ENCODE measurements around the gene MT1M.
"Not testable (repeated sequence)": the region's sequence is repeated elsewhere in the genome, so short reads cannot be mapped to it uniquely, and the experiment has no call there.

MT1M gene

DNA sequence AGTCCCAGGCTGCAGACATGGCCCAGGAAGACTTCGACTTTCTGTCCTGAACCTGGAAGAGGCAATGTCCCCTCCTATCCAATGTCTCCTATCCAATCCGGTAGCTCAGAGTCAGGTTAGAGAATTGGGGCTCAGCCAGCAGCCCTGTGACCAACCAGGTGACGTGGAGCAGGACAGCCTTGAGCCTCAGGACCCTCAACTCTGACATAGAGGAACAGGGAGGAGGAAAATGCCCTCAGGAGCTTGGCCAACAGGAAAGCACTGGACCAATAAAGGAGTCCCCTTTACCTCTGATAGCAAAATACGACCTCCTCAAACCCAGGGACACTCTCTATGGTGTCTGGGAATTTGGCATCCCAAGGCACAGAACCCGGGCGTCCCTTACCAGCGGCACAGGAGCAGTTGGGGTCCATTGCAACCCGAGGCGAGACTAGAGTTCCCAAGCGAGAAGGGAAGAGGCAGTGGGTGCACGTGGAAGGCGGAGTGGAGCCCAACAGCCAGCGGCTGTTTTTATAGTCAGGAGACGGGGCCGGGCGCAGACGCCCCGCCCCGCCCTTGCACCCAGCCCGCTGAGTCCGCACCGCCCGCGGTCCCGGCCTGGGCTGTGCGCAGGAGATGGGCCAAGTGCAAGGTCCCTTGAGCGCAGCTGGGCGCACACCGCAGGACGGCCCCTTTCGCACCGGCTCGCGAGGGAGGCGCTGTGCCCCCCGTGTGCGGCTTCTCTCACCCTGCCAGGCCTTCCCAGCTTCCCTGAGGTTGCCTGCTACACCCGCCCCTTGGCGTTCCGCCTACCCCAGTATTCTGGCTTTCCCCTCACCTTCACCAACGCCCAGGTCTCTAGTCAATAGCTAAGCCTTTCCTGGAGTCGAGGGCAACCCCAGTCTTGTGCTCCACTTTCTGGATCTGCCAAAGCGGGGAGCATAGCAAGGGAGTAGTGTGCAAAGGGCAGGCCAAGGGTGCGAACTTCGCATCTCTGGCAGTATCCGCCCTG, 35.4 kb downstream of the MT1M start, which contains the start of gene MT1G:
MT1G (minus strand) TSS at position 485 of the 991 bp plus-strand sequence; CDS start at position 413, 72 bp downstream.
- H3K4me3 ChIP-seq (ENCODE audit: low read depth, low read length) = no peak within 1 kb of the TSS
- TF ChIP-seq, protein P1, sequence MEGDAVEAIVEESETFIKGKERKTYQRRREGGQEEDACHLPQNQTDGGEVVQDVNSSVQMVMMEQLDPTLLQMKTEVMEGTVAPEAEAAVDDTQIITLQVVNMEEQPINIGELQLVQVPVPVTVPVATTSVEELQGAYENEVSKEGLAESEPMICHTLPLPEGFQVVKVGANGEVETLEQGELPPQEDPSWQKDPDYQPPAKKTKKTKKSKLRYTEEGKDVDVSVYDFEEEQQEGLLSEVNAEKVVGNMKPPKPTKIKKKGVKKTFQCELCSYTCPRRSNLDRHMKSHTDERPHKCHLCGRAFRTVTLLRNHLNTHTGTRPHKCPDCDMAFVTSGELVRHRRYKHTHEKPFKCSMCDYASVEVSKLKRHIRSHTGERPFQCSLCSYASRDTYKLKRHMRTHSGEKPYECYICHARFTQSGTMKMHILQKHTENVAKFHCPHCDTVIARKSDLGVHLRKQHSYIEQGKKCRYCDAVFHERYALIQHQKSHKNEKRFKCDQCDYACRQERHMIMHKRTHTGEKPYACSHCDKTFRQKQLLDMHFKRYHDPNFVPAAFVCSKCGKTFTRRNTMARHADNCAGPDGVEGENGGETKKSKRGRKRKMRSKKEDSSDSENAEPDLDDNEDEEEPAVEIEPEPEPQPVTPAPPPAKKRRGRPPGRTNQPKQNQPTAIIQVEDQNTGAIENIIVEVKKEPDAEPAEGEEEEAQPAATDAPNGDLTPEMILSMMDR (IDR thresholded peaks at IDR 0.05; ENCODE audit: borderline replicate concordance, insufficient read depth, low read depth, low read length) = no peak

DNA sequence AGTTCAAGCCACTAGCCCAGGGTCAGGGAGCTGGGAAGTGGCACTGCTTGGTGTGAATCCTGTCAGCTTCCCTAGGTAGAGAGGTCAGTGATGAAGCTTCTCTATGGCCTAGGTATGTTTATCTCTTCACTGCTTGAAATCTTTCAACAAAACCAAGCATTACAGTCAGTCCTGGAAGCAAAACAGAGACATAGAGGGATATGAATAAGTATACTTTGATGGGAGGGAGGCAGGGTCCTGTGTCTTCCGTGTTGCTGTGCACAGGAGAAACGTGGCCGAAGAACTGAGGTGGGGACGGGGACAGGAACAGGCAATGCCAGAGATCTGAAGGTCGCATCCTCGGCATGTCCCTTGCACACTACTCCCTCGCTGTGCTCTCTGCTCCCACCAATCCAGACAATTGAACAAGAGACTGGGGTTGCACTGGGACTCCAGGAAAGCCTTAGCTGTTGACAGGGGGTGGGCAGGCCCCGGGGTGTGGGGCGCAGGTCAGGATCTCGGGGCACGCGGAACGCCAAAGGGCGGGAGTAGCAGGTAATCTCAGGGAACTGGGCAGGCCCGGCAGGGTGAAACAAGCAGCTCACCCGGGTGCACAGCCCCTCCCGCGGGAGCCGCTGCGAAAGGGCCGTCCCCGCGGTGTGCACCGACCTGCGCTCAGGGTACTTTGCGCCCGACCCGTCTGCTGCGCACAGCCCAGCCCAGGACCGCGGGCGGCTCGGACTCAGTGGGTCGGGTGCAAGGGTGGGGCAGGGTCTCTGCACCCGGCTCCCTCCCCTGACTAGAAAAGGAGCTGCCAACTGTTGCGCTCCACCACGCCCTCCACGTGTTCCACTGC, 36.8 kb downstream of the MT1M start, which contains the start of gene MT1H:
MT1H (plus strand) TSS at position 810 of the 835 bp plus-strand sequence. CDS start 71 bp downstream, outside the sequence.
- H3K4me3 ChIP-seq (ENCODE audit: low read depth, low read length) = no peak within 1 kb of the TSS
- TF ChIP-seq, protein P1 (IDR thresholded peaks at IDR 0.05; ENCODE audit: borderline replicate concordance, insufficient read depth, low read depth, low read length) = no peak

DNA sequence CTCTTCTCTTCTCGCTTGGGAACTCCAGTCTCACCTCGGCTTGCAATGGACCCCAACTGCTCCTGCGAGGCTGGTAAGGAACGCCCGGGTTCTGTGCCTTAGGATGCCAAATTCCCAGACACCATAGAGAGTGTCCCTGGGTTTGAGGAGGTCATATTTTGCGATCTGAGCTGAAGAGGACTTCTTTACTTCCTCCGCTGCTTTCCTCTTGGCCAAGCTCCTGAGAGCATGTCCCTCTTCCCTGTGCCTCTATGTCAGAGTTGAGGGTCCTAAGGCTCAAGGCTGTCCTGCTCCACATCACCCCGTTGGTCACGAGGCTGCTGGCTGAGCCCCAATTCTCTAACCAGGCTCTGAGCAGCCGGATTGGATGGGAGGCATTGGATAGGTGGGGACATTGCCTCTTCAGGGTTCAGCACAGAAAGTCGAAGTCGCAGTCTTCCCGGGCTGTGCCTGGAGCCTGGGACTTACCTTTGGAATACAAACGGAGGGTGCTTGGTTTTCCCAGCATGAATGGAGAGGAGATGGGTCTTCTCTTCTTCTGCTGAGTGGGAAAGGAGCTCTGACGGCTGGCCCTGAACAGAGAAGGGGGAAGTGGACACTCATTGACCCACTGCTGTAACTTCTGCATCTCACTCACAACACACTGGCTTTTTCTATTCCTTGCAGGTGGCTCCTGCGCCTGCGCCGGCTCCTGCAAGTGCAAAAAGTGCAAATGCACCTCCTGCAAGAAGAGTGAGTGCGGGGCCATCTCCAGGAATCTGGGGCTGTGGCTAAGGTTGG, 37.6 kb downstream of the MT1M start:
- no peak overlapping the region for H3K4me3 ChIP-seq (ENCODE audit: low read depth, low read length)
- TF ChIP-seq, protein P1 (IDR thresholded peaks at IDR 0.05; ENCODE audit: borderline replicate concordance, insufficient read depth, low read depth, low read length) = no peak

DNA sequence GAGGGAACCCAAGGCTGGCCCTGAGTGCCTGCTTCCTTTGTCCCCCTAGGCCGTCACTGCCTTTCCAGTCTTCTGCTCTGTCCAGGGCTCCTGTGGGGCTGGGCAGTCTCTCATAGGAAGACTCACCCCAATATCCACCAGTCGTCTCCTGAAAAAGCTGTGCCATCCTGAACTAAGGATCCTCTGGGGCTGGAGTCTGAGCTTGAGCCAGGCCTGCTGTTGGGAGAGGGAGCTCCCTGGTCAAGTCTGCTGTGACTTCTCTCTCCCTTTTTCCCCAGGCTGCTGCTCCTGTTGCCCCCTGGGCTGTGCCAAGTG, 38.1 kb downstream of the MT1M start:
- TF ChIP-seq, protein P1 (IDR thresholded peaks at IDR 0.05; ENCODE audit: borderline replicate concordance, insufficient read depth, low read depth, low read length) = no peak
- no peak overlapping the region for H3K4me3 ChIP-seq (ENCODE audit: low read depth, low read length)

DNA sequence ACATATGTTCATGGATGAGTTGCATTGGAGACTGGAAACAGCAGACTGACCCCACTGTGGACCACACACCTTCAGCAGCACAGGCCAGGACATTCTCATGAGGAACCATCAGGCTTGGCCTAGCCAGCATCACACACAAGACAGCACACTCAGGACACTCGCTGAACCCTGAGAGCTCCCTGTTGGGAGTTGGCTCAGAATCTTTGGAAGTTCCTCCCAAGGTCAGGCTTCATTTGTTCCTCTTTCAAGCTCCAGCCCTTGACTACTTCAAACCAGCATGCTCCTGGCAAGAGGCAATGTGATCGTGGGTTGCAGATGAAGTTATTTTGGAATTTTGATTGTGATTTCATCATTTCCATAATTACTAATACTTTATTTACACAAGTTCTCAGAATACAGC, 39.2 kb downstream of the MT1M start:
- H3K4me3 ChIP-seq (ENCODE audit: low read depth, low read length) = not testable (repeated sequence)

DNA sequence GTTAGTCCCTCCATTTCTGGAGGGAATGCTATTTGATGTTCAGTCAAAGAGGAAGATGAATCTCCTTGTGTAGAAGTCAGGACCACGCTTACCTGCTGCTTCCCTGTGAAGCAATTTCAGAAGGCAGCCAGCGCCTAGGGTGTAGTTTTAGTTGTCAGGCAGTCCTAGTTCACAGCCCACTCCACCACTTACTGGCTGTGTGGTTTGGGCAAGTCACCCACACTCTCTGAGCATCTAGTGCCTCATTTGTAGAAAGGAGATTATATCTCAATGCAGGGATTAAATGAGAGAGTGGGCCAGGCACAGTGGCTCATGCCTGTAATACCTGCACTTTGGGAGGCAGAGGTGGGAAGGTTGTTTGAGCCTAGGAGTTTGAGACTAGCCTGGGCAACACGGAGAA, 39.7 kb downstream of the MT1M start:
- H3K4me3 ChIP-seq (ENCODE audit: low read depth, low read length) = not testable (repeated sequence)

DNA sequence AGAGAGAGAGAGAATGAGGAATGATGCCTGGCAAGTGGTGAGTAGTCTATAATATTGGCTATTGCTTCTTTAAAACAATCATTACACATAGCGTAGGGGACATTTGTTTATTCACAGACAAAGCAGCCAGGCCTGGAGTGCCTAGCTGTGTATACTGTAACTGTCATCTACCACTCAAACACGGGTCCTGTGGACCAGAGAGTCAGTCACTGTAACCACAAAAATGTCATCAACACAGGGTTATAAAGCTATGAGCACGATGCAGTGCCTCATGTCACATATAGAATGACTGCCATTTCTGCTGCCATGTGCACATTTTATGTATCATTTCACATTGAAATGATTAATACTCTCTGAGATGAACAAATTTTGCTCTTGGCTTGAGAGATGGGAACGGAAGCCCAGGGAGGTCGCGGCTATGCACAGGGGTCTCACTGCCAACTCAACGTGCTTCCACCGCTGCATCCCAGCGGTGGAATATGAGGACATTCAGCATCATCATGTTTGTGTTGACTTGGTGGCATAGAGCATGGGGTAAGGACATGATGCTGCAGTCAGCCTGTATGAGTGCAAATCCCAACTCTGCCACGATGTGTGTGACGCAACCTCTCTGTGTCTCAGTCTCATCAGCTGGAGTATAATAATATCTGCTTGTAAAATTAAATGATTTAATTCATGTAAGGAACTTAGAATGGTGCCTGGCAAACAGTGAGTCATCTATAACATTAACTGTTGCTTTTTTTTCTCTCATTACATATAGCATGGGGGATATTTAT, 40.5 kb downstream of the MT1M start:
- TF ChIP-seq, protein P1 (IDR thresholded peaks at IDR 0.05; ENCODE audit: borderline replicate concordance, insufficient read depth, low read depth, low read length) = no peak
- H3K4me3 ChIP-seq (ENCODE audit: low read depth, low read length) = no peak overlapping the region

All from GM12875 (cell line).